H4 (cell line): ENCODE measurements around the gene ENC1. TPM values are rescaled to one million over a fixed set of nuclear protein-coding genes. Genes with fewer than 3 reads are reported as not detected.

Experiments used
- DNase-seq: peaks from one replicate; pipeline ENCODE4 v3.0.0-alpha.2; 2015; ENCODE audit warnings: low spot score
- total RNA-seq: library from RNA; depleted of rRNA; stranded (reverse); fragments of >200 nt; shearing (Covaris generic); gene quantifications from 2 replicates; pipeline ENCODE4 v1.2.3, GENCODE V29; 2014

Gene ENC1
- total RNA-seq, 1 experiment from 2014 or later = 18.1 TPM

GRCh38 chr5:74608736-74609601 lies 31.6 kb downstream of the ENC1 start:
- DNase-seq = no peak

- DNase-seq = no peak
Observed at GRCh38 chr5:74605759-74606158, 34.8 kb downstream of the ENC1 start.

- no peak for DNase-seq
Observed at GRCh38 chr5:74603376-74603775, 37.2 kb downstream of the ENC1 start.

- DNase-seq = no peak
Observed at GRCh38 chr5:74599148-74599547, 41.4 kb downstream of the ENC1 start.

GRCh38 chr5:74598731-74599130 lies 41.8 kb downstream of the ENC1 start:
- DNase-seq = no peak

- DNase-seq = no peak
Observed at GRCh38 chr5:74596927-74597326, 43.6 kb downstream of the ENC1 start.

GRCh38 chr5:74595143-74595925 lies 45.2 kb downstream of the ENC1 start:
- DNase-seq = peak; percentile 36

- DNase-seq = no peak
Observed at GRCh38 chr5:74594137-74595040, 46.1 kb downstream of the ENC1 start.

- no peak for DNase-seq
Observed at GRCh38 chr5:74589204-74590056, 51.1 kb downstream of the ENC1 start.

- no peak for DNase-seq
Observed at GRCh38 chr5:74588415-74588814, 52.1 kb downstream of the ENC1 start.

- DNase-seq = no peak
Observed at GRCh38 chr5:74587890-74588289, 52.6 kb downstream of the ENC1 start.

- no peak for DNase-seq
Observed at GRCh38 chr5:74587300-74587699, 53.2 kb downstream of the ENC1 start.

- DNase-seq = no peak
Observed at GRCh38 chr5:74586856-74587255, 53.7 kb downstream of the ENC1 start.

GRCh38 chr5:74582853-74583252 lies 57.7 kb downstream of the ENC1 start:
- DNase-seq = no peak

- DNase-seq = no peak
Observed at GRCh38 chr5:74581988-74582365, 58.6 kb downstream of the ENC1 start.

GRCh38 chr5:74580729-74581109 lies 59.8 kb downstream of the ENC1 start:
- no peak for DNase-seq

- peak; percentile 79 for DNase-seq
Observed at GRCh38 chr5:74579215-74579614, 61.3 kb downstream of the ENC1 start.

- no peak for DNase-seq
Observed at GRCh38 chr5:74578356-74579044, 62.0 kb downstream of the ENC1 start.
